GM19025 (cell line): ENCODE measurements around the gene UFD1.

Experiments used
- ATAC-seq: cut with Tn5 transposase; IDR thresholded peaks from one replicate; pipeline ENCODE4 v1.9.1; 2021; ENCODE audit warnings: mild to moderate bottlenecking, low read depth, moderate library complexity; ENCODE audit not compliant: unreplicated experiment

UFD1 gene

GRCh38 chr22:19473578-19473977 lies 5.4 kb downstream of the UFD1 start:
- no peak for ATAC-seq

DNA sequence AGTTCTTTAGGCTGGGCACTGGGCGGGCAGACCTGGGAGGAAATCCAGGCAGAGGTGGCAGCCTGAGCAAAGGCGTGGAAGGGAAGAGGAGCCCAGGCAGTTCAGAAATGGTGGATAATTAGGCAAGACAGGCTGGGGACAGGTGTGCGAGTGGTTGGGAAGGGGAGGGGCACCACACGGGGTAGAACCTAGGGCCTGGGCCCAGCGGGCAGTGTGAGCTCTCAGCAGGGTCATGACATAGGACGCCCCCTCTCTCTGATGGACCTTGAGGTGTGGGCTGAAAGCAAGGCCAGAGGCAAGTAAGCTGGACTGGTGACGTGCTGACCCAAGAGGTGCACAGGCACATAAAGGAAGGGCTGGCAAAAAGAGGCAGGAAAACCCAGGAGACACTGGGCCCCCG lies 6.8 kb downstream of the UFD1 start:
- ATAC-seq: no peak

DNA sequence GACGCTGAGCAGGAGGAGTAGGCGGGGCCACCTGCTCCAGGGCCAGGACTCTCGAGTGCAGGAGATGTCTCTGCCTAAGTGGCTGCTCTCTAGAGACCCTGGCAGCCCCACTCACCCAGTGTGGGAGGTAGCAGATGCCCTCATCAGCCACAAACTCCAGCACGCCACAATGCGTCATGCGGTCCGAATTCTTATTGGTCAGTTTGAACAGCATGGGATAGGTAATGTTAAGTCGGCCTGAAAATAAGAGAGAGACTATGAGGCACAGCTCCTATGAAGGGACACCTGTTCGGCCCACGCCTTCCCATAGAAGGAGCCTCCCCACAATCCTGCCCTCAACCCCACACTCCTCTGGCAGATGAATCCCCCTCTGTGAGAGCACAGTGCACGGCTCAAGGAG lies 7.4 kb downstream of the UFD1 start:
- ATAC-seq: no peak

- ATAC-seq: no peak
Observed at GRCh38 chr22:19470010-19470409, 9.0 kb downstream of the UFD1 start.

DNA sequence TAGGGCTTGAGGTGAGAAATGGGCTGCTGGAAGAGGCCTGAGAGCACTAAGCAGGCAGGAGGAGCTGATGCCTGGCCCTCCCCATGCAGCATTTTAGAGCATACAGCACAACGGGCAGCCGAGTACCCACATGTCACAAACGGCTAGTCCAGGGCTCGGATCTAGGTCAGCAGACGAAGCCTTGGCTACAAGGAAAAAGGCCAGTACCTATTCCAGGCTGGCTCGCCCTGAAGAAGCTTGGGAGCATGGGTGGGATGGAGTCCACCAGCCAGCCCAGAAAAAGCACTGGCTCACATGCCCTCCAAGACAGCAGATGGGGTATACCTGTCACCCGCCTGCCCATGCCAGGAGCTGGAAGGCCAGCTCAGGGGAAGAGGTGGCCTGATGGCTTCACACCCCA lies 9.6 kb downstream of the UFD1 start:
- no peak for ATAC-seq

- no peak for ATAC-seq
Observed at GRCh38 chr22:19467912-19468311, 11.1 kb downstream of the UFD1 start.

DNA sequence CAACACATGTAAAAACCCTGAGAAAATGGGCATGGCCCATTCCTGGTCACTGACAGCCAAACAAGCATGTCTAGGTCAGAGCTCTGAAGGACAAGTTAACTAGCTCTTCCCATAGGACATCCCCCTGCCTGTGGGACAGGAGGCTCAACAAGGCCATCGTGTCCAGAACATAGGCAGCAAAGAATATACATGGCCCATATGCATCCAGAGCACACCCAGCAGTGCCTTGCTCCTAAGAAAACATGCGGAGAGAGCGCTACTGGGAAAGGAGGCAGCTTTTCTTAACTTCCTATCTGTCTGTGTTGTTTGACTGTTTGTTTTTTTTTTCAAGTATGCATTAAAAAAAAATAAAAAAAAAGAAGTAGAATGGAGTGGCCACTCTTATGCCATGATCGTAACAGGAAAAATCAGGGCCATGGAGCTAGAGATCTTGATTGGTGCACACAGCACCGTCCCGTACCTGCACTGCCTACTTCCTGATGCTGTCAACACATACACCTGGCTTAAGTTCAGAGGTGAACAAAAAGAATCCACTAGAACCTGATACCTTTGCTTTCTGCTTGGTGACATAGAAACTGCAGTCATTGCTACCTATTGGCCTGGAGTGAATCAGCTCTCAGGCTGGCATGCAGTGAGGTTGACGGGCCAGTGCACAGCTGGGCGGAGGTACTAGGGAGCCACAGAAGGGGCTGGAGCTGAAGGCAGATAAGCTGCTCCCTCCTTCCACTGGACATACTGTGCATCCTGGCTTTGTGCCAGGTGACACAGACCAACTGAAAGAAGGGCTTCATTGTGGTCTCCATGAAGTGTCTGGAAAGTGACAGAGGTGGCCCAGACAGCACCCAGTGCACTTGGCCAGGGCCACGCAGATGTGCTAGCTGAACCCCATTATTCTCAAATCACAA lies 11.9 kb downstream of the UFD1 start:
- ATAC-seq: no peak

DNA sequence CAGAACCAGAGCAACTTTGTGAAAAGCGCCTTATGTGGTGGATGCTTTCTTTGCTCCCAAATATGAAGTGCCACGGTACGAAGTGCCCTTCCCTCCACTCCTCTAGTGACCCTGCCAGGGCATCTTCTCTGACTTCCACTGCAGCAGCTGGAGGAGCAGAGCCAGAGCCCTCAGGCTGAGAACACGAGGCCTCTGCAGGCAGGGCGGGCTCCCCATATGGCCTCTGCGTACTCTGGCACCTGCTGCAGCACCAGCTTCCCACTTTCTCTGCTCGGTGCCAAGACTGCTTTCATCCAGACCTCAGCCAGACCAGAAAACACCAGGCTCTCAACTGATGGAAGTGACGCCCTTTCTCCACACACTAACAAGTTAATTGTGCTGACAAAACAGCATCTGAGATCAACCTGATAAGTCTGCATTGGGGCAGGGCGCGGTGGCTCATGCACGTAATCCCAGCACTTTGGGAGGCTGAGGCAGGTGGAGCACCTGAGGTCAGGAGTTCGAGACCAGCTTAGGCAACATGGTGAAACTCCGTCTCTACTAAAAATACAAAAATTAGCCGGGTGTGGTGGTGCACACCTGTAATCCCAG lies 12.8 kb downstream of the UFD1 start:
- no peak for ATAC-seq

- ATAC-seq: no peak
Observed at GRCh38 chr22:19464975-19465374, 14.0 kb downstream of the UFD1 start.

DNA sequence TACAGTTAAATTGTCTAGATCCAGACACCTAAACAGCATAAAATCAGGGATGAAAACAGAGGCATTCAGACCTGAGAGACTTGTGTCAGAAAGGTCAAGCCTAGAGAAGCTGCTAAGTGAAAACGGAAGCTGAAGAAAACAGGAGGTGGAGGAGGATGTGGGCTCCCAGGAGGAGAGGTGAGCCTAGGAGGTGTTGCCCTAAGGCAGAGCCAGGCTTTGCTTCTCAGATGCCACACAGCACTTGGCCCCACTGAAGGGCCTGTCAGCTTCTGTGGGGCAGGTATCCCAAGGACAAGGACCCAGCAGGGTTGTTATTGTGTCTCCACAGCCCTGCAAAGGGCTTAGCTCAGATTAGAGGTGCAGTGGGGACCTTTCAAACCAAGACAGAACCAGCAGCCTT lies 14.4 kb downstream of the UFD1 start:
- ATAC-seq: no peak

GRCh38 chr22:19463491-19464469 lies 15.2 kb downstream of the UFD1 start:
- ATAC-seq: no peak

- no peak for ATAC-seq
Observed at GRCh38 chr22:19463008-19463407, 16.0 kb downstream of the UFD1 start.

DNA sequence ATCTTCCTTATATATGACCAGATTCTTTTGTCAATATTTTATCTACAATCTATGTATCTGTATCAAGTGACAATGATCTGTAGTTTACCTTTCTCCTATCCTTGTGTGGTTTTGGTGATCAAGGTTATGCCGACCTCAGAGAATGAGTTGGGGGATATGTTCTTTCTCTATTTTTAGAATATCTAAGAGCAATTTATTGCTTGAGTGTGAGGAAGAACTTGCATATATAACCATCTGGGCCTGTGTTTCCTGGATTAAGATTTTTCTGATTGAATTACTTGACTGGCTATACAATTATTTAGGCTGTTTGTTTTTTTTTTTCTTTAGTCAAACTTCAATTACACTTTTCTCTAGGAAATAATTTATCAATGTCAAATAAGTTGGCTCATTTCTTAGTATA lies 17.5 kb downstream of the UFD1 start:
- ATAC-seq: no peak

DNA sequence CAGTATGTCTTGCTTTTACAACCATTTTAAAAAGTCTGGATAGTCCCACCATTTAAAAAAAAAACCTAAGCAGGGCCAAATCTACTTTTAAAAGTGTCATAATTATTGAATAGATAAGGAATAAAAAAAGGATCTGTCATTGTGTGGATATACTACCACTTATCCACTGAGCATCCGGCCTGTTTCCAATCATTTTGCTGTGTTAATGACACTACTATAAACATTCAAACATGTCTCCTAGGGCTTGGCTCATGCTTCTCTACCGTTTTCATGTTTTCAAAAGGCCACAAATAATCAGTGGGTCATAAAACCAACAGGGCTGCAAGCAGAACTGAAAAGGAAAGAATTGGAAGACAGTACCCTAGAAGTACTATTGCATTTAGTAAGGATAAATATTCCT lies 19.0 kb downstream of the UFD1 start:
- ATAC-seq: no peak

DNA sequence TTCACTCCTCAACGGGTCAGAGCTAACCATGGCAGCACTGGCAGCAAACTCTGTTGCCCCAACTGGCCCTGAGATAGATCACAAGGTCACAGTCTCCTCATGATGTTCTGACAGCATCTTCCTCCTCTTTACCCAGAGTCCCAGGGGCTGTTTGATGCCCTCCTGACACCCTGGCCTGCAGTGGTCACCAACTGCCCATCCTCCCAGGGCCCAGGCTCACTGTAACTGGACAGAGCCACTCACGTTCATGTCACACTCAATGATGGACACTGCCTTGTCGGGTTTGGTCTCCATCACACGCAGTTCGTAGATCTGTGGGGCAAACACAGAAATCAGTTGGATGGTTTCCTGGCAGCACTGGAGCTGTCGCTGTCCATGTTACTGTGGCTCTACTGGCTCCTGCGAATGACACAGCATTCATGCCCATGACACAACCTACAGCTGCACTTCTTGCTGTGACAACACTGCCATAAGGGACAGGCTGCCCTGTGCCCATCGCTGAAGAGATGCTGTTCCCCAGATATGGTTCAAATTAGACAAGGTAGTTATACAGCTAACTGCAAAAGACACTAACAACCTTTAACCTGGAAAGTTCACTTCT lies 21.1 kb downstream of the UFD1 start:
- no peak for ATAC-seq

DNA sequence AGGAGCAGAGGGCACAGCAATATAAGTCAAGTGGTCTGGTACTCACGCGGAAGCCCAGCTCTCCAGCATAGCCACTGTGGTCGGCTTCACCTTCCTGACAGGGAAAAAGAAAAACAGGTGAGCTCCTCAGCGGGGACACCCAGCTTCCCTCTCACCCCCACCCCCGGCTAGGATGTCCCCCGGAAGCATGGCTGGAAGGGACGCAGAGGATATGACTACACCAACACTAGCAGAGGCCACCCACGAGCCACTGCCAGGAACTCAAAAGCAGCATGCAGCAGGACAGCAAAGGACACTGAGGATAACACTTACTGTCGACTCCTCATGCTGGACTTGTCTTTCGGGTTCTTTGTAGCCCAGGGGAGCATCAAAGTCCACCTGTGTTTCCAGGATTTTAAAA lies 22.5 kb downstream of the UFD1 start:
- no peak for ATAC-seq

- ATAC-seq: no peak
Observed at GRCh38 chr22:19455585-19456370, 23.2 kb downstream of the UFD1 start.

- no peak for ATAC-seq
Observed at GRCh38 chr22:19455033-19455432, 24.0 kb downstream of the UFD1 start.

DNA sequence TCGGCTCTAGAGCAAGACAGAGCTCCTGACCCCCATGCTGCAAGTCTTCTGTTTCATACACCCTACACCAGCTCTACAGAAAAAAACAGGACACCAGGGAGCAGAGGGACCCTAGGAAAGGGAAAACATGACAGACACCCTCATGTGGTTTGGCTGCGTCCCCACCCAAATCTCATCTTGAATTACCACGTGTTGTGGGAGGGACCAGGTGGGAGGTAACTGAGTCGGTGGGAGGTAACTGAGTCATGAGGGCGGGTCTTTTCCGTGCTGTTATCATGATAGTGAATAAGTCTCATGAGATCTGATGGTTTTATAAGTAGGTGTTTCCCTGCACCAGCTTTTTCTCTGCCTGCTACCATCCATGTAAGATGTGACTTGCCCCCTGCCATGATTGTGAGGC lies 24.8 kb downstream of the UFD1 start:
- no peak for ATAC-seq

GRCh38 chr22:19453718-19454117 lies 25.3 kb downstream of the UFD1 start:
- no peak for ATAC-seq
